Ramos (cell line): ENCODE data around the gene OVOL1.
"Not testable (repeated sequence)": the region's sequence is repeated elsewhere in the genome, so short reads cannot be mapped to it uniquely, and the experiment has no call there.

Experiments
- in situ Hi-C: fragments of 300-500 bp; cut with MboI; formaldehyde crosslinking; loops from one replicate; pipeline ENCODE4 v1.14.3; 2022; ENCODE audit warnings: low sequenced_read_pairs; ENCODE audit not compliant: unreplicated experiment

The OVOL1 gene

DNA sequence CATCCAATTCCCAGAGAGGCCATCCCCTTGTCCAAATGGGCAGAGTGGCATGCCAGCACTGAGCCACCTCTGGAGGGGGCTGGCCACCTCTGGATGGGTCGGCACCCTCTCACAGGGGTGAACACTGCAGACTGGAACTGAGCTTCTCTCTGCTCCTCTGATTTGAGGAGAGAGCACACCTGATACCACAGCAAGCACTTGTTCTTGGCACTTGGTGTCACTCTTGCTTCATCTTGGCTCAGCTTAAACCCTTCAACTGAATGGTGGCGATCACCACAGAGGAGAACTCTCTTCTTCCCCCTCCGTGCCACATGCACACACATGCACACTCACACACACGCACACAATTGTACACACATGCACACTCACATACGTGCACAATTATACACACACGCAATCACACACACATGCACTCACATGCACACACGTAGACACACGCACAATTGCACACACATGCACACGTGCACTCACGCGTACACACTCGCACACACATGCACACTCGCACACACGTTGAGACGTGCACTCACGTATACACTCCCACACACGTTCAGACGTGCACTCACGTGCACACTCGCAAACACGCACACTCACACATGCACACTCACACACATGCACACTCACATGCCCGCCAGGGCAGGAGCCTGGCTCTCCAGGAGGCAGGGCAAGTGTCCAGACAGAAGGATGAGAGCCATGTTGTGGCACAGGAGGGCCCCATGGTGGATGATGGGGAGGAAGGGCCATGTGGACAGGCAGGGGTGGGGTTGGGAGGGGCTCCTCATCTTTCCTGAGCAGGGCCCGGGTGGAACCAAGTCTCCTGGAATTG lies 23.4 kb downstream of the OVOL1 start:
- in situ Hi-C loops = no loop called here

DNA sequence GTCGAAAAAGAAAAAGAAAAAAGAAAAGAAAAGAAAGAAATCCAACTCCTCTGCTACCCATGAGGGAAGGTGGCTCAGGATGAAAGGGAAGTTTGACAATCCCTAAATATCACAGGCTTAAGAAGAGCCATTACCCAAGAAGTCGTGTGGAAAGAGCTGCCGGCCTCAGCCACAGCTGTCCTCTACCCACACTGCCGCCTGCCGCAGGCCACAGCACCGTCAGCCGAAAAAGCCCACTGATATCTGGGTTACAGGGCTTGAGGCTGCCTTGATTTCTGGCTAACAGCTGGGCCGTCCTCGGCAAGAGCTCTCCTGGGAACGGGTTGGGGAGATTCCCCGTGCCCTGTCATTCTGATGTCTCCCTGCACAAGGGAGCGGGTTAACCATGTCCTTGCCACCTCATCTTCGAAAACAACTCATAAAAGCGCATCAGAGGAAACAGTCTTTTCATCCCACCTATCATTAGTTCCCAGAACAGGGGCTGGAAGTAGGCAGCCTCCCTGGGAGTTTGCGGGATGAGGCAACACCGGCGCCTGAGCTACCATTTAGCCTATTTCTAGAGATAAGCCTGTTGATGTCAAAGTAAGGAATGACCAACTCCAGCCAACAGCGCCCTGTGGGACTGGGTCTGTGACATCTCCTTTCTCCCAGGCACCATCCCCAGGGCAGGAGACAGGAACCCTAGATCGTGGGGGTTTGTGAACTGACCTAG lies 25.1 kb downstream of the OVOL1 start:
- in situ Hi-C loops = no loop called here

DNA sequence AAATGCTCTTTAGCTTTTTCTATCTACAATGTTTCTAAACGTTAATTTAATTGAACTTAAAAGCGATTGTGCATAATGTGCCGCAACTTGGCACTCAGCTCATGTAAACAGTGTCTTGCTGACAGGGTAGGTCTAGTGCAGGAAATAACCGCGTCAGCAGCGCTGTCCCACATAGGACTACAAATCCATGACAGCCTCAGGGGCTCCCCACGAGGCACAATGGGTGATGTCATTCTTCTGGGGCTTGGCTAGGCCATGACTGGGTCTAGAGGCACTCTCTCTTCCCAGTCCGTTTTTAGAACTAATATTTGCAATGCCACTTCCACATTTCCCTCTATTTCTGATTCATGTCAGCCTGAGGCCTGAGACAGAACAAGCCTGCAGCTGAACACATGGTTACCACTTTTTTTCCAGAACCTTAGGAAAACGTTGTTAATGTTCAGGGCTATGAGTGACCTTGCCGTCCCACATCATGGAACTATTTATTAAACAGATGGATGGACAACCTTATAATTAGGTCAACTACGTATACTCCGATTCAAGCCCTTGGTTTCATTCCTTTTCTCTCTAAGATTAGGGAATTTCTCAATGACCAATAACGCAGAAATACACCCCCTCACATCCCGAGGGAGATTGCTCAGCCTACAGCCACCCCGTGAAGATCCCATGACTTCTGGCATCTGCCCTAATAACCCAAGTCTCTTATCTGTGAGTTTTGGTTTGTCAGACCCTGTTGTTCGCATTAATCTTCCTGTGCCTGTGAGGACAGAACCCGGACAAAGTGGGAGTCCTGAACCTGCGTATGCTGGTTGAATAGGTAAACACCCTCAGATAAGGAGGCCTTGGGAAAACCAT lies 27.5 kb downstream of the OVOL1 start:
- in situ Hi-C loops = no loop called here

DNA sequence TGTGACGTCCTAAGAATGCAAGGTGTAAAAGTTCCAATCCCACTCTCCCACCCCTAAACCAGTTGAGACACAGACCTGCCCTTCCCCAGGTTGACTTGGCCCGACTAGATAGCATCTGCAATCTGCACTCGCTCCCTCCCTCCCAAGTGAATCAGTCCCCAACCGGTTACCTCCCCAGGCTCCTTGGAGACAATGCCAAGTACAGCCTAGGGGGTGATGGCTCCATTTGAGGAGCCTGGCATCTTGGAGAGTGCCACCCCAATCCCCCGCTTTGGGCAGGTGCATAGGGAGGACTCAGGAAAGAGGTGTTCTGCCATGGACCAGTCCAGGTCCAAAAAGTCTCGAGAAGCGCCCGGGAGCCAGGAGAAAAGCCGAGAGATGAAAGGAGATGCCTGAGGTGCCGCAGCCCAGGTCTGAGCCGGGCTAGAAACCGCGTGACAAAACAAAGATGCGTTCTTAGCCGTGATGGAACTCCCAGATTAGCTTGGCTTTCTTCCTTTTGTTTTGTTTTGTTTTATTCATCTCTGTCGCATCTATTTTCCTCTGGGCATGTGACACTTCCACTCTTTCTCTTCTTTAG lies 28.2 kb downstream of the OVOL1 start:
- in situ Hi-C loops = no loop called here

DNA sequence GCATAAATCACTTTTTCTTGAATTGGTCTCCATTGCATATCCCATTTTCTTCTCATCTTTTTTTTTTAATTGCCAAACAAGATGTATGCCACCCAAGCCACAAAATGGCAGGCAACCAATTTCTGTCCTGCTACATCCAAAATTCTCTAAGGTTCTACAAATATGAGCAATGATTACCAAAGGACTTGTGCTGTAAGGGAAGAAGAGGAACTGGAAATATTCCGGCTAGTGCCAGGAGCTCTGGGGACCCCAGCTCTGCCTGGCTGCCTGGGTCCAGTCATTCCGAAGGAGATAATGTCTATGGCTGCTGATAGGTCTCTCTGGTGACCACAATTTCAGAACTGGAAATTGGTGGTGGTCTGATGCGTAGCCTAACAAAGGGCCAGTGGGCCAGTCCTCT lies 29.8 kb downstream of the OVOL1 start:
- in situ Hi-C loops = no loop called here

DNA sequence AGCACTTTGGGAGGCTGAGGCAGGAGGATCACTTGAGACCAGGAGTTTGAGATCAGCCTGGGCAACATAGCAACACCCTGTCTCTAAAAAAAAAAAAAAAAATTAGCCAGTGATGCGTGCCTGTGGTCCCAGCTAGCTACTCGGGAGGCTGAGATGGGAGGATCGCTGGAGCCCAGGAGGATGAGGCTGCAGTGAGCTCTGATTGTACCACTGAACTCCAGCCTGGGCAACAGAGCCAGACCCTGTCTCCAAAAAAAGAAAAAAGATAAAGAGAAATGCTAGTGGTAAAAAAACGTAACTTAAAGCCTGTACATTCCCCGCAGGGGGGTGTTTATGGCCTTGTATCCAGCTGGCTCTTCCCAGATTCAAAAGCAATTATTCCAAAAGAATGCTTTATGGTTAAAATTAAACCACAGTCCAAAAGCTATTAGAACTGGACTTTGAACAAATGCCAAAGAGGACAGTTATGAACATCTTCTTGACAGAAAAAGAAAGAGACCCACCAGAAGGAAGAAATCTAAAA lies 30.5 kb downstream of the OVOL1 start:
- in situ Hi-C loops = no loop called here

DNA sequence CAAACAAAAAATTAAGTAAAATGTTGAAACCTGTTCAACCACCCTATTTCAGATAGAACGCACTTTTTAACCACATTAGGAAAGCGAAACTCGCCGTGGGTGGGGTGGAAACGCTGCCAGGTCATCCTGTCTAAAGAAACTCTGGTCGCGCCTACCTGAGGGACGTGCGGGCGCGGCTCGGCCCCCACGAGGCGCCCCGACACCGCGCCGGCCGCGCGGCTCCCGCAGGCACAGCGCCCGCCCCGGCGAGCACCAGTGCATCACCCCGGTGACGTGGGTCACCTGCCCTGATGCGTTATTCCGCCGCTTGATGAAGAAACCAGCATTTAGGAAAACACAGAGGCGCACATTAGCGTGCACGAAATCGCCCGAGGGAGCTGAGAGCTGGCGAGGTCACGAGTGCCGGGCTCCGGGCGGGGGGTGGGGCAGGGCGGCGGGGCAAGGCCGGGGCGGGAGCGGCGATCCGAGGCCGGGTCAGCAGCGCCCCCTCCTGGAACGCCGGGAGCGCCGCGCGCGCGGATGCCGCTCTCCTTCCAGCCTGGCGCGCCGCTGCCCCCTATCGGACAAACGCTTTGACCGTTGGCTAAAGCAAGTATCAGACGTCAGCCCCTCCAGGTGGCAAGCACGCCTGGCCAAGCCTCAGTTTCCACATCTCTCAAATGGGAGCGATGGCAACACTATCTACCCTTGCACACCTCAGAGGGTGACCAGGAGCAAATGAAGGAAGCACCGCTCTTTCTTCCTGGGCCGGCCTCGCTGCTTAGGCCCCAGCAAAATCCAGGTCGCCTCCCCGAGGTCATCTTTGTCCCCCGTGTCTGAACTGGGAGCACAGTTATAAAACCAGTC lies 31.2 kb downstream of the OVOL1 start:
- in situ Hi-C loops = no loop called here

DNA sequence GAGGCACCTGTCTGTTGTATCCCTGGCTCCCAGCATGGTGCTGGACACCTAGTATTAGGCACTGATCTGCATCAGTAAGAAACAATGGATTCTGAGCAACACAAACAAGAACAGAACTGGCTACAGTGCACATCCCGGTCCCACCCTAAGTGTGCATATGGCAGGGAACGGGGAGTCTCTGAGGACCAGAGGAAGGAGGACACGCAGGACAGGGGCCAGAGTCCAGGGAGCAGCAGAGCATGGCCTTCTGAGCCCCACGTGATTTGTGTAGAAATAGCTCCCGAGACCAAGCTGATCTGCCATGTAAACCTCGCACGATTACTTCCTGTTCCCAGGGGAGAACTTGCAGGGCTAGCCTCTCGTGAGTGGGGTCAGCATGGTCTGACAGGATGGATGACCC lies 34.2 kb downstream of the OVOL1 start:
- in situ Hi-C loops = loop anchor here (5.0 kb wide), 1 partner anchor 104 kb away; no protein-coding TSS in a partner anchor

DNA sequence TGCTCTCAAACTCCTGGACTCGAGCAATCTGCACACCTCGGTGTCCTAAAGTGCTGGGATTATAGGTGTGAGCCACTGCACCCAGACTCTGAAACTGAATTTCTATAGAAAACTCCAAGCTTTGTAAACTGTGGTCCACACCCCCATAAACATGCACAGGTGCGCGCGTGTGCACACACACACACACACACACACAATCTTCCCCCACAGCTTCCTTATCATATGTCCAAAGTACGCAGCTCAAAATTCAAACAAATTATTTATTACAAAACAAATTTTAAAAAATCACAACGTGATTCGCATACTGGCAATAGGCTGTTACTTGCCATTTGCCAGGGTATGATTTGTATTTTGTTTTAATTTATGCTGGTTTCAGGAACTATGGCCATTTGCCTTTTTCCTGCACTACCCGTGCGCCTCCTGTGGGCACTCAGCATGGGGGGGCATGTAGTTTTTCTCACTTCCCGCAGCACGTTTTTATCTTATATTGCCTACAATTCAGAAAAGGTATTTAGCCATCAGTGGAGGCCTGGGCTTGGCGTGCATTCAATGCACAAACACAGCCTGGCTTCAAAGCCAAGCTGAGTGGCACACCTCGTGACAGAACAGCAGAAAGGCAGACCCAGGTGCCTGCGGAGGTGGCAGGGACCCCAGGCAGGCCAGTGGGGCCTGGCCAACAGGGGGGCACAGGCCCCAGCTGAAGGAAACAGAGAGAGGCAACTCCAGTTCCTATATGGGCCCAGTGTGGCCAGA lies 36.1 kb downstream of the OVOL1 start:
- in situ Hi-C loops = loop anchor here (5.0 kb wide), 1 partner anchor 106 kb away; no protein-coding TSS in a partner anchor

DNA sequence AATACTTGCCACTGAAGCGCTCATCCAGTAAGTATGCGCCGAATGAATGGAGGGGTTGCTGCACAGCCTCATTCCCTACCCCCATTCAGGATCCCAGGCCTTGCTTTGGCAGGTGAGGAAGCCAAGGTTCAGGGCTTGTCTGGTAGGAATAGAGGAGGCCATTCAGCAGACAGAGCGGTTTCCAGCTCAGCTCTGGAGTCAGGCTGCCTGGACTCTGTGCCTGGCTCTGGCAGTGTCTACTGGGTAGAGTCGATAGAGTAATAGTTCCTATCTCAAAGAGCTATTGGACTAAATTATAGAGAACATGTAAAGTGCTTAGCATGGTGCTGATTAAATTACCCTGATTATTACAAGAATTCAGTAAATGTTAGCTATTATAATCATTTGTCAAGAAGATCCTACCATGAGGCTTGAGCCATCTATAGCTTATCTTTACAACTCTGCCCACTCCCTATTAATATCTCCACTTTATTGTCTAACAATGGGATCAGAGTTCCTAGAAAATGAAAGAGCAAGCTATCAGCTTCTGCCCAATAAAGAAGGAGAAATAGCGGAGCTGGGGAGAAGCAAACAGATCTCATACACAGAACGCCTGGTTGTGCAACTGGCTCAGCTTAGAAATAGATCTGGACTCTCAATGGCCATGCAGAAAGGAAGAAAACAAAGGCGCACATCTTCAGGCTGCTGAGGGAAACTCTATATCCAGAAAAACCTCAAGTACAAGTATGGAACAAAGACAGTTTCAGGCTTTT lies 40.3 kb downstream of the OVOL1 start:
- in situ Hi-C loops = no loop called here

DNA sequence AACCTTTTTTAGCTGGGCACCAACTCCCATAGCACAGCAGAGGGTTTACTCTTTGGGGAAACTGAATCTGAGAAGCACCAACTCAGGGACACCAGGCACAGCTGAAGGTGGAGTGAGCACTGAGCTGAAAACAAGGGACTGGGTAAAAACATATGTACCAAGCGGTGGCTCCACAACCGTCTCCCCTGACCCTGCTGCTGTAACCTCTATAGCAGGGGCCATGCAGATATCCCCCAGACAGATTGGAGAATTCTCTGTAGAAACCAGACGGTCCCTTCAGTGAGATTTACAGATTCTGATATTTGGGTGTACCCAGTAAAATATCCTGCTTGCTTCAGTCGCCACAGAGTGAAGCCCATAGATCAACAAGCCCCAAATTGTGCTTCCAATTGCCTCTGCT lies 42.6 kb downstream of the OVOL1 start:
- in situ Hi-C loops = no loop called here

DNA sequence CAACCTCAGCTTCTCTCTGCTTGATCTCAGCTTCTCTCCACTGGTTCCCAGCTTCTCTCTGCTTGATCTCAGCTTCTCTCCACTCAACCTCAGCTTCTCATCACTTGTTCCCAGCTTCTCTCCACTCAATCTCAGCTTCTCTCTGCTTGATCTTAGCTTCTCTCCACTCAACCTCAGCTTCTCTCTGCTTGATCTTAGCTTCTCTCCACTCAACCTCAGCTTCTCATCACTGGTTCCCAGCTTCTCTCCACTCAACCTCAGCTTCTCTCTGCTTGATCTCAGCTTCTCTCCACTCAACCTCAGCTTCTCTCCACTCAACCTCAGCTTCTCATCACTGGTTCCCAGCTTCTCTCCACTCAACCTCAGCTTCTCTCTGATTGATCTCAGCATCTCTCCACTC lies 45.4 kb downstream of the OVOL1 start:
- in situ Hi-C loops = not testable (repeated sequence)

DNA sequence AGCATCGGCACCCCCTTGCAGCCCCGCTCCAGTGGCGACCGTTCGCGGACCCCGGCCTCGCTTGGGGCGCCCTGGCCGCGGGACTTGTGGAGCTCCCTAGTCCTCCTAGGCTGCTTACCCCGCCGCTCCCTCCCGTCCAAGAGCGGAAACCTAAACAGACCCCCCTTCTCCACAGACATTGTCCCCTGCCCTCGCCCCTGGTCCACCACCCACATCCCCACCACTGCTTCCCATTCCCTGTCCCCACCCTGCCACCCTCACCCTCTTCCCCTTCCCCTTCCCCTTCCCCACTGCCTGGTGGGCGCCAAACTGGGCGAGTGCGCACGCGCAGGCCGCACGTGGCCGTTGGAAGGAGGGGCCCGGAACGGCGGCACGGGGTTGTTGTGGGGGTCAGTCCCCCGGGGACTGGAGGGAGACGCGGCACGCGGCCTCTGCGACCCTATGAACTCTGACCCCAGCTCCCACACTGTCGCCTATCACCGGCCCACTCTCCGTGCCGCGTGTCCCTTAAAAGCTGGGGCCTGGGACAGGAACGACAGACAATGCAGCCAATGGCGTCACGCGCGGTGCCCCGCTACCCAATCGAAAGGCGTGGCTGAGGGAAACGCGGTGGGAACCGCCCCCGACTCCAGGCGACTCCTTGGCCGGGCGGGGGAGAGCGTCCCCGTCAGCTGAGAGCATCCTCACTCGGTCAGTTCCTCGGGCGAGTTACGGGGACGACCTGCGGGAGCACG lies 46.6 kb downstream of the OVOL1 start, which contains the start of gene SNX32:
Gene SNX32, plus strand, starts transcription at position 667 of the 734 bp plus-strand sequence. CDS start 103 bp downstream, outside the sequence.
- in situ Hi-C loops = no loop called here

DNA sequence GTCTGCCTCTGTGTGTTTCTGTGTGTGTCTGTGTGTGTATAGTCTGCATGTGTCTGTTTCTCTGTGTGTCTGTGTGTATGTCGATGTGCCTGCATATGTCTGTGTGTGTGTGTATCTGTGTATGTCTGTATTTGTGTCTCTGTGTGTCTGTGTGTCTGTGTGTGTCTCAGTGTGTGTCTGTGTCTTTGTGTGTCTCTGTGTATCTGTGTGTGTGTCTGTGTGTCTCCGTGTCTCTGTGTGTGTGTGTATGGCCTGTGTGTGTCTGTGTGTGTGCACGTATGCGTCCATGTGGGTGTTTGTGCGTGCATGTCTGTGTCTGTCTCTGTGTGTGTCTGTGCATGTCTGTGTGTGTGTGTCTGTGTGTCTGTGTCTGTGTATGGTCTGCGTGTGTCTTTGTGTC lies 47.3 kb downstream of the OVOL1 start:
- in situ Hi-C loops = no loop called here

DNA sequence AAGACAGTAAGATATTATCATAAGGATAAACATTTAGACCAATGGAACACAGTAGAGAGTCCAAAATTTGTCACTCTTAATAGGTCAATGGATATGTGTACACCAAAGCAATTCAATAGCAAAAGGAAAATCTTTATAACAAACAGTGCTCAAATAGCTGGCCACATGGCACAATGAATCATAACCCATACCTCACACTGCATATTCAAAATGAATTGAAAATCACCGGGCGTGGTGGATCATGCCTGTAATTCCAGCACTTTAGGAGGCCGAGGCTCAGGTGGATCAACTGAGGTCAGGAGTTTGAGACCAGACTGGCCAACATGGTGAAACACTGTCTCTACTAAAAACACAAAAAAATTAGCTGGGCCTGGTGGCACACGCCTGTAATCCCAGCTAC lies 55.3 kb downstream of the OVOL1 start:
- in situ Hi-C loops = no loop called here

DNA sequence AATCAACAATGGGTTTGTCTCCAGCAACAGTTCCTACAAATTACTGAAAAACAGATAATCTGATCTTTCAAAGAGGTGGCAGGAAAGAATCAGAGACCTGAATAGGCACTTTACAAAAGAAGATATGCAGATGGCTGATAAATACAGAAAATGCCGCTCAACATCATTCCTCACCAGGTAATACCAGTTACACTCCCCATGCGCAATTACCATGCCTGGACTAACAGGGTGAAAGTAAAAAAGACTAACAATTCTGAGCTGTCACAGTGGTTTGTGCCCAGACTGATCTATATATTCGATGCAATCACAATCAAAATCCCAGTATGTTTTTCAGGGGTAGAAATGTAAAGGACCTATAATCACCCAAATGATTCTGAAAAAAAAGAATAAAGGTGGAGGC lies 56.9 kb downstream of the OVOL1 start:
- in situ Hi-C loops = no loop called here

DNA sequence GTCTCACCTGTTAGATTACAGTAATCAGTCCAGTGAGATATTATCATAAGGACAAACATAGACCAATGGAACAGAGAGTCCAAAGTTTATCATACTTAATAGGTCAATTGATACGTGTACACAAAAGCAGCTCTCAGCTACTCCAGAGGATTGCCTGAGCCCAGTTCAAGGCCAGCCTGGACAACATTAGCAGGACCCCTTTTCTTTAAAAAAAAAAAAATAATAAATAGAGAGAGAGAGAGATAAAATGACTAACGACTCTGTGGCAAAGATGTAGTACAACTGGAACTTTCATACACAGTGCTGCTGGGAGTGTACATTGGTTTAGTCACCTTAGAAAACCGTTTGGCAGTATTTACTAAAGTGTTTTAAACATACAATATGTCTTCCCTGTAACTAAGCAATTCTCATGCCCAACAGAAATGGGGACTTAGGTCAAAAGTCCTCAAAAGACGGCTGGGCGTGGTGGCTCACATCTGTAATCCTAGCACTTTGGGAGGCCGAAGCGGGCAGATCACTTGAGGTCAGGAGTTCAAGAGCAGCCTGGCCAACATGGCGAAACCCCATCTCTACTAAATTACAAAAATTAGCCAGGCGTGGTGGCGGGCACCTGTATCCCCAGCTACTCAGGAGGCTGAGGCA lies 57.5 kb downstream of the OVOL1 start:
- in situ Hi-C loops = no loop called here
